Pancreas (tissue), 10 donors: ENCODE data around the gene MYO9B. TPM values are rescaled to one million over a fixed set of nuclear protein-coding genes. Genes with fewer than 3 reads are reported as not detected.

ENCODE experiments used
- ATAC-seq, 4 donors: fragments of 200-7000 bp; cut with Tn5 transposase; one replicate each; pipeline versions ENCODE4 v1.8.0 to v1.9.1; 2020; ENCODE audit warnings: mild to moderate bottlenecking in 4 of 4, moderate library complexity in 4 of 4
- DNase-seq, 6 donors: peaks; one replicate each; pipeline ENCODE4 v3.0.0-alpha.2; 2020
- FAIRE-seq: peaks from 2 replicates; lab custom pipeline; 2012; peaks lifted over from hg19 to GRCh38; lab: Jason Lieb, UNC
- H3K27ac ChIP-seq, 4 donors: fragments of 200-600 bp; sonication (generic); 1 replicate in 3 of 4; 2 replicates in 1 of 4; pipeline versions ENCODE4 v1.5.0 to v1.8.0; 2020
- H3K27me3 ChIP-seq, 4 donors: fragments of 200-600 bp; one replicate each; pipeline ENCODE4 v1.8.0; 2021
- H3K36me3 ChIP-seq, 3 donors: fragments of 200-600 bp; sonication (generic) in 1 of 3; one replicate each; pipeline versions ENCODE4 v1.5.0 to v1.8.0; 2020 to 2021
- H3K4me1 ChIP-seq, 3 donors: fragments of 200-600 bp; one replicate each; pipeline ENCODE4 v1.8.0; 2021
- H3K4me3 ChIP-seq, 4 donors: fragments of 200-600 bp; sonication (generic) in 2 of 4; one replicate each; pipeline versions ENCODE4 v1.5.0 to v1.8.0; 2020 to 2021
- H3K9me3 ChIP-seq, 4 donors: fragments of 200-600 bp; one replicate each; pipeline ENCODE4 v1.8.0; 2021
- WGBS, 2 donors: extraction: QIAGEN DNeasy Blood & Tissue Kit; methylation state at CpG; one replicate each; pipeline ENCODE4 v1.1.7; 2013; 5-methylcytosine and 5-hydroxymethylcytosine counted together
- intact Hi-C, 3 donors: fragments of 100-400 bp; cut with DNase I; formaldehyde crosslinking; loops; one replicate each; pipeline versions ENCODE4 v1.11.1 to v1.14.2; 2022
- polyA plus RNA-seq, 2 donors: library from polyadenylated mRNA; stranded (reverse); fragments of 200-250 nt; gene quantifications; one replicate each; pipeline ENCODE4 v1.2.3, GENCODE V29; 2013
- total RNA-seq, 6 donors: library from RNA; stranded (reverse); fragmentation: NEBNext Ultra II Directional in 4 of 6; extraction: Animal tissue kit (Norgen Biotek cat#: 25700) in 4 of 6; gene quantifications; one replicate each; pipeline versions ENCODE4 v1.2.1 to v1.2.4, GENCODE V29; 2021 to 2023
- TF ChIP-seq, protein P1 (sequence below), 4 donors: fragments of 200-600 bp; sonication (generic) in 3 of 4; IDR thresholded peaks; one replicate each; pipeline versions ENCODE4 v1.5.0 to v1.8.0; 2021; ENCODE audit warnings: antibody characterized with exemption in 4 of 4
- donor health status: healthy with polysubstance abuse.
- donor health status: DM: no; HTN: no; CAD: no; lungs with moderate emphysema.
- donor health status: DM: no; HTN: no; CAD: no.
- donor health status: control.
- donor health status: control.
- donor health status: Bipolar disorder and iron deficiency.
- donor health status: DM: yes; HTN: yes; CAD: no.
- donor health status: DM: no; HTN: no; CAD: no.
- donor health status: DM: no; HTN: no; CAD: no.
- donor health status: DM: yes; HTN: yes; CAD: no.

The MYO9B gene
- total and polyA plus RNA-seq, 8 donors = 16.6 to 53.4 (median 23.4) TPM

DNA sequence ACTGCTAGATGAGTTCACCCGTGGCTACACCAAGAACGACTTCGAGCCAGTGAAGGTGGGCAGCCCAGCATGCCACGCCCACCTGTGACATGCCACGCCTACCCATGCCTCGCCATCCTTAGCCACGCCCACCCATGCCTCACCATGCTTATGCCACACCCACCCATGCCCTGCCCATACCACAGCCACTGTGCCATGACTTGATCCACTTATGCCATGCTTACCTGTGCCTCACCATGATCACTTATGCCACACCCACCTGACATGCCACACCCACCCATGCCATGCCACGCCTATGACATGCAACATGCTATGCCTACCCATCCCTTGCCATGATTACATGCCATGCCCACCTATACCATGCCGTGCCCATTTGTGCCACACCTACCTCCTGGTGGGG is 126.7 kb downstream of the MYO9B start:
- Histone ChIP-seq H3K9me3 (no peaks in the 10 kb centered on the region), H3K36me3 (peaks cover 0 to 33% (median 16%) of the 10 kb centered on the region in 3 donors), H3K4me1 (no peaks in the 10 kb centered on the region), H3K4me3 (no peak overlapping the region), H3K27ac (no peak overlapping the region), H3K27me3 (no peaks in the 10 kb centered on the region)
- ATAC-seq = no peak
- intact Hi-C loops = no loop called here
- 83% methylated on average over 9 of the region's 9 CpGs for WGBS, 2 donors
- no peak for FAIRE-seq
- DNase-seq = no peak
- TF ChIP-seq, protein P1, sequence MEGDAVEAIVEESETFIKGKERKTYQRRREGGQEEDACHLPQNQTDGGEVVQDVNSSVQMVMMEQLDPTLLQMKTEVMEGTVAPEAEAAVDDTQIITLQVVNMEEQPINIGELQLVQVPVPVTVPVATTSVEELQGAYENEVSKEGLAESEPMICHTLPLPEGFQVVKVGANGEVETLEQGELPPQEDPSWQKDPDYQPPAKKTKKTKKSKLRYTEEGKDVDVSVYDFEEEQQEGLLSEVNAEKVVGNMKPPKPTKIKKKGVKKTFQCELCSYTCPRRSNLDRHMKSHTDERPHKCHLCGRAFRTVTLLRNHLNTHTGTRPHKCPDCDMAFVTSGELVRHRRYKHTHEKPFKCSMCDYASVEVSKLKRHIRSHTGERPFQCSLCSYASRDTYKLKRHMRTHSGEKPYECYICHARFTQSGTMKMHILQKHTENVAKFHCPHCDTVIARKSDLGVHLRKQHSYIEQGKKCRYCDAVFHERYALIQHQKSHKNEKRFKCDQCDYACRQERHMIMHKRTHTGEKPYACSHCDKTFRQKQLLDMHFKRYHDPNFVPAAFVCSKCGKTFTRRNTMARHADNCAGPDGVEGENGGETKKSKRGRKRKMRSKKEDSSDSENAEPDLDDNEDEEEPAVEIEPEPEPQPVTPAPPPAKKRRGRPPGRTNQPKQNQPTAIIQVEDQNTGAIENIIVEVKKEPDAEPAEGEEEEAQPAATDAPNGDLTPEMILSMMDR (IDR thresholded peaks at IDR 0.05) = no peak

DNA sequence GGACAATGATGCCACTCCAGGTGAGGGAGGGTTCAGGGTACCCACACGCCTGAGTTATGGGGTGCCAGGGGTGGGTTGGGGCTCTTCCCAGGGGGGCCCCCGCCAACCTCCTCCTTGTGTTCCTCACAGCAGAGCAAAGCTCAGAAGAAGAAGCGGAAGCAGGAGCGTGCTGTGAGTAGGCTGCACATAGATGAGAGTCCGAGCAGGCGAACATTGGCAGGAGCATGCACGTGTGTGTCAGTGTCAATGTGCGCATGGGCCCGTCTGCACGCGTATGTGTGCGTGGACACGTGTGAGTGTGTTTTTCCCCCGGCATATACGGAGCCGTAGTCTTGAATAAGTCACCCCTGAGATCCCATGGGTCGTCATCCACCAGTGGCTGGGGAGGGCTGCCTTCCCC is 127.1 kb downstream of the MYO9B start:
- intact Hi-C loops = no loop called here
- WGBS, 2 donors = 91 to 97% methylated on average over 17 of the region's 17 CpGs

DNA sequence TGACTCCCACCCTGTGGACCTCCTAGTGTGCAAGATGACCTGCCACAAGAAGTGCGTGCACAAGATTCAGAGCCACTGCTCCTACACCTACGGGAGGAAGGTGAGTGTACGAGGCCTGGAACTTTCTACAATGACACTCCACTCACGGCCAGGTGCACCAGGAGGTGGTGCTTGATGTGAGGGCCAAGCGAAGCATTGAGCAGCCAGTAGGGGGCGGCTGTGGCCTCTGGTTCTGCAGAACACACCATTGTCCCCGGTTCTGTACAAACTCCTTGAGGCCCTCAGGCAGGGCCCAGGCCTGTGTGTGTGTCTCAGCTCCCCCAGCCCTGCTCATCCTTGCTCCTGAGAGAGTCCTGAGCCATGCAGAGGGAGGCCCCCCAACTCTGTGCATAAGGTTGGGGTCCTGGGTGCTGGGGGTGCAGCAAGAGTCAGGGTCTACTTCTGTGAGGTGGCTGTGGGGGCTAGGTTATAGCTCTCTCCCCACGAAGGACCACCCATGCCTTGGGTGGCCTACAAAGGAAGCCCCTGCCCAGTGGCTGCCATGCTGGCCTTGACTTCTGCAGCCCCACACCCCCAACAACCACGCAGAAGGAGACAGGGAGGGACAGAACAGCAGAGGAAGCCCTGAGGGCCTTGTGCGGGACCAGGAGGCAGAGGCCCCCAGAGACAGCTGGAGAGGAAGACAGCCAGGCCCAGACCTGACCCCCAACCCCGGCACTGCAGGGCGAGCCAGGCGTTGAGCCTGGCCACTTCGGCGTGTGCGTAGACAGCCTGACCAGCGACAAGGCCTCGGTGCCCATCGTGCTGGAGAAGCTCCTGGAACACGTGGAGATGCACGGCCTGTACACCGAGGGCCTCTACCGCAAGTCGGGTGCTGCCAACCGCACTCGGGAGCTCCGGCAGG is 129.9 kb downstream of the MYO9B start:
- TF ChIP-seq, protein P1 (IDR thresholded peaks at IDR 0.05) = peak; percentile 41 to 64 (median 50)
- no peak overlapping the region for H3K27ac ChIP-seq
- ATAC-seq (peak; percentile 76 to 92 (median 89)), FAIRE-seq (no peak), DNase-seq (peak; percentile 55 to 86 (median 76))
- H3K27me3 ChIP-seq = no peaks in the 10 kb centered on the region
- no peak overlapping the region for H3K4me3 ChIP-seq
- WGBS, 2 donors = 73 to 78% methylated on average over 26 to 27 of the region's 27 CpGs
- no peaks in the 10 kb centered on the region for H3K4me1 ChIP-seq
- H3K36me3 ChIP-seq = peaks cover 0 to 23% (median 14%) of the 10 kb centered on the region in 3 donors
- H3K9me3 ChIP-seq = no peaks in the 10 kb centered on the region
- intact Hi-C loops = loop anchor here in 1 of 3 donors (5.0 kb wide), 1 partner anchor 72 kb away; no protein-coding TSS in a partner anchor

More for the DNA sequence above, 127.1 kb downstream of the MYO9B start:
- TF ChIP-seq, protein P1 (IDR thresholded peaks at IDR 0.05) = no peak
- Histone ChIP-seq H3K27me3 (no peaks in the 10 kb centered on the region), H3K4me1 (no peaks in the 10 kb centered on the region), H3K4me3 (no peak overlapping the region), H3K9me3 (no peaks in the 10 kb centered on the region), H3K36me3 (peaks cover 0 to 33% (median 16%) of the 10 kb centered on the region in 3 donors), H3K27ac (no peak overlapping the region)
- no peak for DNase-seq
- no peak for ATAC-seq
- no peak for FAIRE-seq

DNA sequence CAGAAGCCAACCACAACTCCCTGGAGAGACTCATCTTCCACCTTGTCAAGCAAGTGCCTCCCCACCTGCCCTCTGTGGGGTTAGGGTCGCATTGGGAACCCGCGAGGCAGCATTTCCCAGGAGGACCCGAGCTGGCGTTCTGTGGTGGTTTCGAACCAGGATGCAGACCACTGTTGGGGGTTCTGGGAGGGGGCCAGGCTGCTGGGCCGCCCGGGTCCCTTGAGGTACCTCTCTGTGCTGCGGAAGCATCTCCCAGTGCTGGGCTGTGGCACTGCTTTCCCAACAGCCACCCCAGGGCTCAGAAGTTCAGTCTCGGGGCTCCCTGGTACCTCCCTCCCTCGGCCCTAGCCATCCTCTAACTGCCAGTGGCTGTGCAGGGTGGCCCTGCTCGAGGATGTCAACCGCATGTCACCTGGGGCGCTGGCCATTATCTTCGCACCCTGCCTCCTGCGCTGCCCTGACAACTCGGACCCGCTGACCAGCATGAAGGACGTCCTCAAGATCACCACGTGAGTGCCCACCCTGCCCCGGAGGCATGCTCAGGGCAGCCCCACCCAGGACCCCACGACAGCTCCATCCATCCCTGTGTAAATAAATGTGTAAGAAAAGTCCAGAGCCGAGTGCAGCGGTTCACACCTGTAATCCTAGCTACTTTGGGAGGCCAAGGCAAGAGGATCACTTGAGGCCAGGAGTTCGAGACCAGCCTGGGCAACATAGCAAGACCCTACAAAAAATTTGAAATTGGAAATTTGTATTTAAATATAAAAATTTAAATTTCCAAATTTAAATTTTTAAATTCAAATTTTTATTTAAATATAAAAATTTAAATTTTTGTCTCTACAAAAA is 131.4 kb downstream of the MYO9B start:
- 91 to 96% methylated on average over 25 of the region's 25 CpGs for WGBS, 2 donors
- H3K36me3 ChIP-seq = peaks cover 0 to 8% (median 8%) of the 10 kb centered on the region in 3 donors
- no peaks in the 10 kb centered on the region for H3K4me1 ChIP-seq
- intact Hi-C loops = loop anchor here in 1 of 3 donors (5.0 kb wide), 1 partner anchor 70 kb away; no protein-coding TSS in a partner anchor
- ATAC-seq (no peak), DNase-seq (no peak), FAIRE-seq (no peak)
- H3K27me3 ChIP-seq = no peaks in the 10 kb centered on the region
- TF ChIP-seq, protein P1 (IDR thresholded peaks at IDR 0.05) = no peak
- H3K27ac ChIP-seq = no peak overlapping the region
- H3K9me3 ChIP-seq = no peaks in the 10 kb centered on the region
- H3K4me3 ChIP-seq = no peak overlapping the region
